NCI-H526 treated with DMSO at 0.1 percent for 48 hours (cell line): Measurements from ENCODE around the gene TAPBPL.
"Not testable (repeated sequence)": the region's sequence is repeated elsewhere in the genome, so short reads cannot be mapped to it uniquely, and the experiment has no call there.

Experiments
- DNase-seq: peaks from one replicate; lab custom pipeline; 2025; lab: John Stamatoyannopoulos, UW

The TAPBPL gene

DNA sequence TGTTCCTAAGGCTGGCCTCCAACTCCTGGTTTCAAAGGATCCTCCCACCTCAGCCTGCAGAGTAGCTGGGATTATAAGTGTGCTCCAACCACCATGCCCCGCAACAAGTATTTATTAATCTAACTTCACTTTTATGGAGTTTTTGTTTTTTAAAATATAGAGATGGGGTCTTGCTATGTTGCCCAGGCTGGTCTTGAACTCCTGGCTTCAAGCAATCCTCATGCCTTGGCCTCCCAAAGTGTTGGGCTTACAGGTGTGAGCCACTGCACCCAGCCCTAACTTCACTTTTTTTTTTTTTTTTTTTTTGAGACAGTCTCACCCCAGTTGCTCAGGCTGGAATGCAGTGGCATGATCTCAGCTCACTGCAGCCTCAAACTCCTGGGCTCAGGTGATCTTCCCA, 38.8 kb downstream of the TAPBPL start:
- not testable (repeated sequence) for DNase-seq

DNA sequence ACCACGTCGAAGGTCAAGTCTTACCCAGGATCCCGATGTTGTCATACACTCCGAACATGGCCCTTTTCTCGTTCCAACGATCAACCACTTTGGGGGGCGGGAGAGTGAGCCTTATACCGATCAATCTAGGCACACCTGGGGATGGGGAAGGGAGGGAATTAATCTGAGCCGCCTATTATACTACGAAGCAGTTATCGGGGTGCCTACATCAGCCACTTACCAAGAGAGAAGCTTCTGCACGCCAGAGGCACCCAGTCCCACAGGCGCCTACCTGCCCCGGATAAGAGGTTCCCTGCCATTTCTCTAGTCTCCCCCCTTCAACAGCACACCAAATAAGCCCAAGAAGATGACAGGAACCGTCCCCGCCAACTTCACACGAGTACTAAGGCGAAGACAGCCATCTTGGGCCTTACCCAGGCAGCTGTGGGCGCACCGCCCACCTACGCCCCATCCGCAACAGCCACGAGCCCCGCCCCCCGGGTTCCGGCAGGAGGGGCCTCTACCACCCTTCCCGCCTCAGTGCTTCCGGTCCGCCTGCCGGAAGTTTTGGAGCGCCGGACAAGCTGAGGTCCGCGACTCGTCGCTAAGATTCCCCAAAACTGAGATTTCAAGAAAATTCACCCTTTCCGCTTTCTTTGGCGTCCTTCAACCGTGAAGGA, 41.1 kb downstream of the TAPBPL start, which contains the start of gene MRPL51:
Gene MRPL51, minus strand, starts transcription at position 425 of the 659 bp plus-strand sequence. Its CDS starts 126 bp downstream, at position 299.
- peak; percentile 88 for DNase-seq

DNA sequence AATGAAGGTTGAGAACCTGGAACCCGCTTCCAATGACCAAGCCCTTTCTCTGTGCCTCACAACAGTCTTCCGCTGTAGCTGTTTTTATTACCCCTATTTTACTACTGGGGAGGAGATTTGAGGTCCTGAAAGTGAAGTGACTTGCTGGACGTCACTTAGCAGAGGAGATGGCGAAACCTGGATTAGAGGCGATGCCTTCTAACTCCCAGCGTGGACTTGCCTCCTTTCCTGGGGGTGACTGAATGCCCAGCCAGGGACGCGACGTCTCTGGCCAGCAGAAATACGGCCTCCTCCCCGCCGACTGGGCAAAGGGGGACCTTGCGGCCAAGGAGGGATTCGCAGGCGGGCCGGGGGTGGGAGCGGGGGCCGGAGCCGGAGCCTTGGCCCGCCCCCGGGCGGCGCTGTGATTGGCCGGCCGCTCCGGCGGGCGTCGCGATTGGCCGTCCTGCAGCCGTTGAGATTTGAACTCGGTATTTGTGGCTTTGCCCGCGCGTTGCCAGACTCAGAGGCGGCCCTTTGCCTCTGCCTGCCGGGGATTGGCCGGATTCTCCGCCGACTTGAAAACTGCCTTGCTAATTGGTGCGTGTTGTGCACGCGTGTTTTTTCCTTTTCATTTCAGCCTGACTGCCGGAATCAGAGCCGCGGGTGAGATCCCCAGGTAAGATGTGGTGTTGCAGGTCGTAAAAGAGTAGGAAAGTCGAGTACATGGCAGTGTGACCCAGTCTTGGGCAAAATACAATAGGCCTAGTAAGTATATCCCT, 41.8 kb downstream of the TAPBPL start, which contains the start of gene NCAPD2:
Gene NCAPD2, plus strand, starts transcription at position 606 of the 761 bp plus-strand sequence. CDS start 997 bp downstream, outside the sequence.
- DNase-seq, result peak; percentile 93

DNA sequence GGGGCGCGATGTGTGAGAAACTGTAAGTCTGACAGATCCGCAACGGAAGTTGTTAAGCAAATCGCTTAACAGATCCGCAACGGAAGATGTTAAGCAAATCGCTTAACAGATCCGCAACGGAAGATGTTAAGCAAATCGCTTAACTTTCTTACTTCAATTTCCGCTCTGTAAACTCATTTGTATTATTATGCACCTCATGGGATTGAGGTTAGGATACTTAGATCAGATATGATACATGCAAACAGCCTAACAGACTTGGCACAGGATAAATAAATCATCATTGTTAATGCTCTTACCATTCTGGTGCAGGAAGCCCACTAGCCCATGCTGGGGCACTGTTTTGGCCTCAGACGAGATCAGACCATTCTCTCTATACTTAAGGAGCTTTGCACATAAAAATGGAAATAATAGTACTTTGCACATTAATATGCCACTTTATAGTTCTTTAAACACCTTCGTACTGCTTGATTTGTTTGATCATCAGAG, 42.5 kb downstream of the TAPBPL start:
- DNase-seq, result no peak

DNA sequence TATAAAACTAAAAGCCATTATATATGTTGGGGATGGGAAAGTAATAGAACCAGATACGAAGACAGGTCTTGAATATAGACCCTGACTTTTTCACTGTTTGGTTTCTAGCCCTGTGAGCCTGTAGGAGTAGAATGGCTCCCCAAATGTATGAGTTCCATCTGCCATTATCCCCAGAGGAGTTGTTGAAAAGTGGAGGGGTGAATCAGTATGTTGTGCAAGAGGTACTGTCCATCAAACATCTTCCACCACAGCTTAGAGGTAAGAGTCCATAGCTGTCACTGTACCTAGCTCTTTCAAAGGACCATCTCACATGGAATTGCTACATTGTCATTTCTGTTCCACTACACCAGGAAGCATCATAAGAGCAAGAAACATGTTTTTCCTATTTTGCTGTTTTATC, 43.1 kb downstream of the TAPBPL start:
- DNase-seq, result no peak

DNA sequence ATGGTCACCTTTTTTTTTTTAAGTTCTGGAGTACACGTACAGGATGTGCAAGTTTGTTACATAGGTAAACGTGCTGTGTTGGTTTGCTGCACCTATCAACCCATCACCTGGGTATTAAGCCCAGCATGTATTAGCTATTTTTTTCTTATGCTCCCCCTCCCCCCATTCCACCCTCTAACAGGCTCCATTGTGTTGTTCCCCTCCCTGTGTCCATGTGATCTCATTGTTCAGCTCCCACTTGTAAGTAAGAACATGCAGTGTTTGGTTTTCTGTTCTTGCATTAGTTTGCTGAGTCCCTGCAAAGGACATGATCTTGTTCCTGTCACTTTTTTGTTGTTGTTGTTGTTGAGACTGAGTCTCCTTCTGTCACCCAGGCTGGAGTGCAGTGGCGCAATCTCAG, 45.4 kb downstream of the TAPBPL start:
- DNase-seq, result not testable (repeated sequence)

DNA sequence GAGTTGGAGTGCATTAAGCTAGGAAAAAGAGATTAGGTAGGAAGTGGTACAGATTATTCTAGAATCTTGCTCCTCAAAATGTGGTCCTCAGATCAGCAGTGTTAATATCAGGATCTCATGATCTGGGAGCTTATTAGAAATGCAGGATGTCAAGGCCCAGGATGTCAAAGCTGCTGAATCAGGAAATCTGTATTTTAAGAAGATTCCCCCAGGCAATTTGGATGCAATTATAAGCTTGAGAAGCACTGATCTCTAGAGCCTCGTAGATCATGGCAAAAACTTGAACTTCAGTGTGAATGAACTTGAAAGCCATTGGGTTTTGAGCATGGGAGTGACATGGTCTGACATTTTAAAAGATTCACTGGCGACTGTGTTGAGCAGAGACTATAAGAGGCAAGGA, 48.6 kb downstream of the TAPBPL start:
- DNase-seq, result no peak

DNA sequence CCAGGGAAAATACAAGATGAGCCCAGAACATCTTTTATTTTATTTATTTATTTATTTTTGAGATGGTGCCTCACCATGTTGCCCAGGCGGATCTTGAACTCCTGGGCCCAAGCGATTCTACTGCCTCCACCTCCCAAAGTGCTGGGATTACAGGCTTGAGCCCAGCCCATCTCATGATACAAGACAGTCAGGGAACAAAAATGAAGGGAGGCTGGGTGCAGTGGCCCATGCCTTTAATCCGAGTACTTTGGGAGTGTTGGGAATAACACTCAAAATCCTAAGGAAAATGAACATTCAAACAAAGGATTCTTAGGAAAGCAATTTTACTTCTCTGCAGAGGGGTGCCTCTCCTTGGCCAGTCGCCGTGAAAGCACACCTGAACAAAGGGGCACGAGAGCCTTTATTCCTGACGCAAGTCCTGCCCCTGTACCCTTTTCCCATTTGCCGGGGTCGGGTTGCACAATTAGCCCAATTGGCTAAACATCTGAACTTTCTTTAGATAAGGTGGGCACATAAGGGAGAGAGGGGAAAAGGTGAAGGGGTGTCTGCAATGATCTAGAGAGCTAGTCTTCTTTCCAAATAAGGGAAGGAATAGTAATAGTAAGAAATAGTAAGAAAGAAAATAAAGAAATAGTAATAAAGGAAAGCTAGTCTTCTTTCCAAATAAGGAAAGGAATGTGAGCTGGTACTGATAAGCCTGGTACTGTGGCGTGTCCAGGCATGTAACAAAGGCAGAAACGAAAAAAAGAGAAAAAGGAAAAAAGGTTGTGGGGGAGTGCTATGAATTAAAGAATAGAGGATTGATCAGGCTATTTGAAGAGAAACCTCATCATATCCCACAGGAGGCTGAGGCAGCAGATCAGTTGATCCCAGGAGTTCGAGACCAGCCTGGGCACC, 55.5 kb downstream of the TAPBPL start:
- DNase-seq, result no peak

DNA sequence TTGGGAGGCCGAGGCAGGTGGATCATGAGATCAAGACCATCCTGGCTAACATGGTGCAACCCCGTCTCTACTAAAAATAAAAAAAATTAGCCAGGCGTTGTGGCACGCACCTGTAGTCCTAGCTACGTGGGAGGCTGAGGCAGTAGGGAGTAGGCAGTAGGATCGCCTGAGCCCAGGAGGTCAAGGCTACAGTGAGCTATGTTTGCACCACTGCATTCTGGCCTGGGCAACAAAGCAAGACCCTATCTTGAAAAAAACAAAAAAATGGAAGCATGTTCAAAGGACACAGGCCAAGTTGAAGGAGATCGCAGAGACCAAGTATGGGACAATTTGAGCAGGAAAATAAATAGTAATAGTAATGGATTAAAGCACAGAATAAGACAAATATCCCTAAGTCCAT, 56.2 kb downstream of the TAPBPL start:
- DNase-seq, result no peak
